MCF 10A (cell line): ENCODE data around the gene ZBTB7C. TPM values are rescaled to one million over a fixed set of nuclear protein-coding genes. Genes with fewer than 3 reads are reported as not detected.

Experiments
- BruUV-seq: library from RNA; stranded (reverse); fragments of 400-500 nt; replicated peaks from 2 replicates; lab custom pipeline; 2021; lab: Mats Ljungman, UMichigan
- CTCF ChIA-PET: fragments of 300-600 bp; sonication (Branson Sonifier 250); formaldehyde crosslinking; extraction: SDS; loops from one replicate; lab custom pipeline; 2021; ENCODE audit warnings: antibody characterized with exemption, inconsistent platforms; lab: Yijun Ruan, JAX
- POLR2A ChIA-PET: fragments of 300-600, 350-650 bp; sonication (Branson Sonifier 250); formaldehyde crosslinking; extraction: SDS; loops from one replicate; lab custom pipeline; 2020; ENCODE audit warnings: antibody characterized with exemption, inconsistent platforms; lab: Yijun Ruan, JAX
- DNase-seq: peaks from one replicate; pipeline ENCODE4 v3.0.0-alpha.2; 2018; ENCODE audit not compliant: unreplicated experiment
- H3K27ac Mint-ChIP-seq: one replicate; pipeline ENCODE4 v1.8.0; 2022; ENCODE audit warnings: mild to moderate bottlenecking, low read depth, mixed read lengths; ENCODE audit not compliant: unreplicated experiment
- H3K27me3 Mint-ChIP-seq: one replicate; pipeline ENCODE4 v1.8.0; 2022; ENCODE audit warnings: mixed read lengths; ENCODE audit not compliant: insufficient read depth, unreplicated experiment
- H3K36me3 Mint-ChIP-seq: one replicate; pipeline ENCODE4 v1.8.0; 2022; ENCODE audit warnings: mild to moderate bottlenecking, moderate library complexity, mixed read lengths; ENCODE audit not compliant: insufficient read depth, unreplicated experiment
- H3K4me1 Mint-ChIP-seq: one replicate; pipeline ENCODE4 v1.8.0; 2022; ENCODE audit warnings: mixed read lengths; ENCODE audit not compliant: insufficient read depth, unreplicated experiment
- H3K4me3 Mint-ChIP-seq: one replicate; pipeline ENCODE4 v1.8.0; 2022; ENCODE audit warnings: mild to moderate bottlenecking, moderate library complexity, mixed read lengths; ENCODE audit not compliant: unreplicated experiment
- H3K9me3 Mint-ChIP-seq: one replicate; pipeline ENCODE4 v1.8.0; 2022; ENCODE audit warnings: mixed read lengths; ENCODE audit not compliant: unreplicated experiment
- intact Hi-C: fragments of 100-400 bp; cut with micrococcal nuclease; formaldehyde crosslinking; loops from 2 replicates; pipeline ENCODE4 v1.14.1; 2022
- total RNA-seq: library from RNA; stranded (reverse); gene quantifications from 2 replicates; pipeline ENCODE4 v1.2.3, GENCODE V29; 2022
- TF ChIP-seq, protein P1 (sequence below): fragments of 200-600 bp; IDR thresholded peaks from one replicate; pipeline ENCODE4 v1.8.0; 2022; ENCODE audit warnings: antibody characterized with exemption, mild to moderate bottlenecking; ENCODE audit not compliant: unreplicated experiment

The ZBTB7C gene
- total RNA-seq, 1 experiment from 2014 or later, result 0.42 TPM

DNA sequence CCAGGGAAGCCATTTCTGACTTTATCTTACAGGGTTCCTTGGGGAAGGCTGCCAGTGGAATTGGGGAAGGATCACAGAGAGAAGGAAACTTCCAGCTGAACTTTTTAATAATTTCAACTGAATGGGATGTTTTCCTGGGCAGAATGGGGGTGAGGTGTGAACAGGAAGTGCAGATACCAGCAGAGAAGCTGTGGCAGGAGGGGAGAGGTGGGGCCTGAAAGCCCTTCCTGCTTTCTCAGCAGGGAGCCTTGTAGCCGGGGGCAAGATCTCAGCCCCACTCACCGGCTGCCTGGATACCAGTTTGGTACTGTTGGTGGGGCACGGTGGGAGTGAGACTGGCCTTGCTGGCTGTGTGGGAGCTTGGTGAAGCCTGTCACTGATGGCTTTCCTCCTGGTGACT lies 170.5 kb downstream of the ZBTB7C start:
- TF ChIP-seq, protein P1, sequence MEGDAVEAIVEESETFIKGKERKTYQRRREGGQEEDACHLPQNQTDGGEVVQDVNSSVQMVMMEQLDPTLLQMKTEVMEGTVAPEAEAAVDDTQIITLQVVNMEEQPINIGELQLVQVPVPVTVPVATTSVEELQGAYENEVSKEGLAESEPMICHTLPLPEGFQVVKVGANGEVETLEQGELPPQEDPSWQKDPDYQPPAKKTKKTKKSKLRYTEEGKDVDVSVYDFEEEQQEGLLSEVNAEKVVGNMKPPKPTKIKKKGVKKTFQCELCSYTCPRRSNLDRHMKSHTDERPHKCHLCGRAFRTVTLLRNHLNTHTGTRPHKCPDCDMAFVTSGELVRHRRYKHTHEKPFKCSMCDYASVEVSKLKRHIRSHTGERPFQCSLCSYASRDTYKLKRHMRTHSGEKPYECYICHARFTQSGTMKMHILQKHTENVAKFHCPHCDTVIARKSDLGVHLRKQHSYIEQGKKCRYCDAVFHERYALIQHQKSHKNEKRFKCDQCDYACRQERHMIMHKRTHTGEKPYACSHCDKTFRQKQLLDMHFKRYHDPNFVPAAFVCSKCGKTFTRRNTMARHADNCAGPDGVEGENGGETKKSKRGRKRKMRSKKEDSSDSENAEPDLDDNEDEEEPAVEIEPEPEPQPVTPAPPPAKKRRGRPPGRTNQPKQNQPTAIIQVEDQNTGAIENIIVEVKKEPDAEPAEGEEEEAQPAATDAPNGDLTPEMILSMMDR, result no peak
- Mint-ChIP-seq H3K4me3 (no peak overlapping the region), H3K27me3 (peaks cover 46% of the 10 kb centered on the region), H3K27ac (no peak overlapping the region), H3K4me1 (peaks cover 7% of the 10 kb centered on the region), H3K9me3 (peaks cover 24% of the 10 kb centered on the region), H3K36me3 (no peaks in the 10 kb centered on the region)
- no peak for DNase-seq
- POLR2A ChIA-PET, result no interaction called here
- CTCF ChIA-PET, result interaction anchor here (0.6 to 1.6 kb wide), 3 partner anchors 8 to 237 kb away, joined by 3 to 5 read pairs (median 4); no protein-coding TSS in a partner anchor
- intact Hi-C loops, result no loop called here
- no TSS peak for BruUV-seq

DNA sequence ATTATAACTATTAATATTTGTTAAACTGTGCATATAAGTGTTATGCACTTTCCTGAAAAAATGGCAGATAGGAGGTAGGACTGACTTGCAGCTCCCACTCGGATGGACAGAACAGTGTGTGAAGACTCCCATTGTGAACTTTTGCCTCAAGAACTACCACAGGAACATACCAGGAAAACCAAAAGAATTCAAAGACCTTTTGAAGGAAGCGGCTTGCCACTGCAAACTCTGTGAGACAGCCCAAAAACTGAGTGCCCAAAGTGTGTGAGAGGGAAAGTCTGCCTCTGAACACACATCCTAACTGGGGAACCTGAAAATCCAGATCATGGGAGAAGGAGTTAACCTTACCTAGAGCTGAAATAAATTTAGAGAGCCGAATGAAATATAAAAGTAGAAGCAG lies 171.0 kb downstream of the ZBTB7C start:
- TF ChIP-seq, protein P1, result no peak
- intact Hi-C loops, result no loop called here
- Mint-ChIP-seq H3K27me3 (peaks cover 42% of the 10 kb centered on the region), H3K36me3 (no peaks in the 10 kb centered on the region), H3K27ac (no peak overlapping the region), H3K4me3 (no peak overlapping the region), H3K9me3 (peaks cover 24% of the 10 kb centered on the region), H3K4me1 (peaks cover 7% of the 10 kb centered on the region)
- CTCF ChIA-PET, result interaction anchor here (0.6 to 1.6 kb wide), 3 partner anchors 7 to 99 kb away, joined by 3 to 6 read pairs (median 4); no protein-coding TSS in a partner anchor
- POLR2A ChIA-PET, result no interaction called here
- no TSS peak for BruUV-seq
- no peak for DNase-seq

DNA sequence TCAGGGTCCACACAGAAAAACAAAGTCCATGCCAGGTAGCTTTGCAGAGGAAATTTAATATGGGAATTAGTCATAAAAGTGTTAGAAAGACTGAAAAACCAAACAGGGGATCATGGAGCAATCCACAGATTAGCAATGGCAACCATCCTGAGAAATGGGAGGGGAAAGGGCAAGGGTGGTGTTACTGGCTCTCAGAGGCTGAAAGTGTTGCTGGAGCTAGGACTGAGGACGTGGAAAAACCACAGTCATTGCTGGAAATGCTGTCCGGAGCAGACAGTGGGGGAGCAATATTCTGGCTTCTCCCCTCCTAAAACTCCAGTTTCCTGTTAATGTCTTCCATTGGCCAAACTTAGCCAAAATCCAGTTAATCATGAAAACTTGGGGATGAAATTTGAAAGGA lies 172.4 kb downstream of the ZBTB7C start:
- ChIA-PET POLR2A (no interaction called here), CTCF (no interaction called here)
- H3K4me1 Mint-ChIP-seq, result peaks cover 7% of the 10 kb centered on the region
- TF ChIP-seq, protein P1, result no peak
- no peak overlapping the region for H3K4me3 Mint-ChIP-seq
- DNase-seq, result no peak
- H3K36me3 Mint-ChIP-seq, result no peaks in the 10 kb centered on the region
- peaks cover 23% of the 10 kb centered on the region for H3K9me3 Mint-ChIP-seq
- intact Hi-C loops, result no loop called here
- H3K27ac Mint-ChIP-seq, result no peak overlapping the region
- peaks cover 28% of the 10 kb centered on the region for H3K27me3 Mint-ChIP-seq
- no TSS peak for BruUV-seq

- no peak overlapping the region for H3K4me3 Mint-ChIP-seq
- H3K27me3 Mint-ChIP-seq, result peaks cover 8% of the 10 kb centered on the region
- ChIA-PET POLR2A (interaction anchor here (0.6 kb wide), 1 partner anchor 240 kb away, joined by 3 read pairs; no protein-coding TSS in a partner anchor), CTCF (interaction anchor here (0.6 to 3.8 kb wide), 17 partner anchors 8 to 276 kb away, joined by 3 to 43 read pairs (median 3); partner anchors contain the start of gene ZBTB7C)
- BruUV-seq, result no TSS peak
- peaks cover 29% of the 10 kb centered on the region for H3K4me1 Mint-ChIP-seq
- TF ChIP-seq, protein P1, result peak; percentile 69
- H3K27ac Mint-ChIP-seq, result no peak overlapping the region
- peak; percentile 78 for DNase-seq
- H3K36me3 Mint-ChIP-seq, result no peaks in the 10 kb centered on the region
- intact Hi-C loops, result loop anchor here (1.0 kb wide), 5 partner anchors 115 to 235 kb away; no protein-coding TSS in a partner anchor
- peaks cover 2% of the 10 kb centered on the region for H3K9me3 Mint-ChIP-seq
Observed at GRCh38 chr18:48230467-48231113, 178.6 kb downstream of the ZBTB7C start.
